GM23338 (cell line): ENCODE measurements around the gene STARD13. TPM values are rescaled to one million over a fixed set of nuclear protein-coding genes. Genes with fewer than 3 reads are reported as not detected.

ENCODE experiments used
- ATAC-seq: fragments of 200-7000 bp; cut with Tn5 transposase; 3 replicates; pipeline ENCODE4 v1.9.1; 2020
- DNase-seq: peaks from one replicate; pipeline ENCODE4 v3.0.0-alpha.2; 2015; ENCODE audit warnings: low spot score
- H2AFZ ChIP-seq: fragments of 200-600 bp; sonication (generic); 2 replicates; pipeline ENCODE4 v1.8.0; 2016; ENCODE audit warnings: antibody characterized with exemption, mild to moderate bottlenecking, moderate library complexity
- H3F3A ChIP-seq: fragments of 200-600 bp; sonication (generic); replicated peaks from 2 replicates; pipeline ENCODE4 v1.8.0; 2017; ENCODE audit warnings: antibody characterized with exemption, mixed run types, low read depth
- H3K27ac ChIP-seq: fragments of 200-600 bp; sonication (generic); 2 replicates; pipeline ENCODE4 v1.6.1; 2016; ENCODE audit warnings: low read depth
- H3K27me3 ChIP-seq: fragments of 200-600 bp; sonication (generic); 2 replicates; pipeline ENCODE4 v1.8.0; 2016; ENCODE audit warnings: mild to moderate bottlenecking, mixed run types, moderate library complexity; ENCODE audit not compliant: insufficient read depth
- H3K36me3 ChIP-seq: fragments of 200-600 bp; sonication (generic); 2 replicates; pipeline ENCODE4 v1.8.0; 2016; ENCODE audit warnings: mild to moderate bottlenecking; ENCODE audit not compliant: insufficient read depth
- H3K4me1 ChIP-seq: fragments of 200-600 bp; sonication (generic); 2 replicates; pipeline ENCODE4 v1.8.0; 2016; ENCODE audit warnings: mild to moderate bottlenecking, moderate library complexity; ENCODE audit not compliant: insufficient read depth
- H3K4me2 ChIP-seq: fragments of 200-600 bp; sonication (generic); 2 replicates; pipeline ENCODE4 v1.7.1; 2017; ENCODE audit warnings: mixed run types
- H3K4me3 ChIP-seq: fragments of 200-600 bp; sonication (generic); 2 replicates; pipeline ENCODE4 v1.6.1; 2016; ENCODE audit warnings: mixed run types
- H3K79me2 ChIP-seq: fragments of 200-600 bp; sonication (generic); replicated peaks from 2 replicates; pipeline ENCODE4 v1.8.0; 2017; ENCODE audit warnings: mild to moderate bottlenecking; ENCODE audit not compliant: insufficient read depth
- H3K9me2 ChIP-seq: fragments of 200-600 bp; sonication (generic); 2 replicates; pipeline ENCODE4 v1.8.0; 2017; ENCODE audit not compliant: insufficient read depth
- H4K20me1 ChIP-seq: fragments of 200-600 bp; sonication (generic); replicated peaks from 2 replicates; pipeline ENCODE4 v1.8.0; 2017; ENCODE audit warnings: mild to moderate bottlenecking; ENCODE audit not compliant: insufficient read depth
- H3K27ac Mint-ChIP-seq: 2 replicates; pipeline ENCODE4 v1.8.0; 2020; ENCODE audit warnings: inconsistent platforms, mild to moderate bottlenecking, moderate library complexity, mixed read lengths
- H3K27me3 Mint-ChIP-seq: 3 replicates; pipeline ENCODE4 v1.8.0; 2022; ENCODE audit warnings: low read depth, mild to moderate bottlenecking, moderate library complexity, mixed read lengths, inconsistent platforms; ENCODE audit not compliant: insufficient read depth, poor library complexity
- H3K36me3 Mint-ChIP-seq: 3 replicates; pipeline ENCODE4 v1.8.0; 2021; ENCODE audit warnings: low read depth, mild to moderate bottlenecking, inconsistent platforms, moderate library complexity, mixed read lengths
- H3K4me1 Mint-ChIP-seq: 3 replicates; pipeline ENCODE4 v1.8.0; 2020; ENCODE audit warnings: mild to moderate bottlenecking, inconsistent platforms, mixed read lengths
- H3K4me3 Mint-ChIP-seq: 3 replicates; pipeline ENCODE4 v1.8.0; 2021; ENCODE audit warnings: moderate library complexity, mild to moderate bottlenecking, inconsistent platforms, mixed read lengths
- H3K9me3 Mint-ChIP-seq: 3 replicates; pipeline ENCODE4 v1.8.0; 2020; ENCODE audit warnings: moderate library complexity, mild to moderate bottlenecking, inconsistent platforms, mixed read lengths
- CREB1 ChIP-seq: fragments of 250-450 bp; sonication (Bioruptor Pico); IDR thresholded peaks from 2 replicates; pipeline ENCODE4 v1.5.0; 2020; ENCODE audit warnings: low read depth, mild to moderate bottlenecking, moderate library complexity
- CTCF ChIP-seq, 2 experiments: fragments of 200-600 bp in 1 of 2; sonication (generic) in 1 of 2; conservative IDR thresholded peaks; 2 replicates each; pipeline versions ENCODE4 v1.5.1 to v1.6.1; 2016 to 2017; ENCODE audit warnings: antibody characterized with exemption in 2 of 2, low read depth in 2 of 2, mild to moderate bottlenecking in 2 of 2, moderate library complexity in 1 of 2
- ETS1 ChIP-seq: IDR thresholded peaks from 2 replicates; pipeline ENCODE4 v1.6.1; 2016; ENCODE audit warnings: antibody characterized with exemption
- EZH2 ChIP-seq: fragments of 200-600 bp; sonication (generic); IDR thresholded peaks from one replicate; pipeline ENCODE4 v1.8.0; 2017; ENCODE audit warnings: antibody characterized with exemption, mild to moderate bottlenecking, low read depth; ENCODE audit not compliant: unreplicated experiment
- EZH2phosphoT487 ChIP-seq: fragments of 200-600 bp; sonication (generic); IDR thresholded peaks from one replicate; pipeline ENCODE4 v1.8.1; 2018; ENCODE audit warnings: antibody characterized with exemption; ENCODE audit not compliant: unreplicated experiment
- JUNB ChIP-seq: IDR thresholded peaks from one replicate; pipeline ENCODE4 v1.6.1; 2016; ENCODE audit warnings: antibody characterized with exemption; ENCODE audit not compliant: unreplicated experiment
- NANOG ChIP-seq: IDR thresholded peaks from 2 replicates; pipeline ENCODE4 v1.6.1; 2016; ENCODE audit warnings: antibody characterized with exemption, borderline replicate concordance
- POLR2AphosphoS5 ChIP-seq: IDR thresholded peaks from 2 replicates; pipeline ENCODE4 v1.6.1; 2016; ENCODE audit warnings: antibody characterized with exemption, low read depth
- REST ChIP-seq: IDR thresholded peaks from one replicate; pipeline ENCODE4 v1.6.1; 2018; ENCODE audit warnings: antibody characterized with exemption; ENCODE audit not compliant: unreplicated experiment
- STAT1 ChIP-seq: IDR thresholded peaks from one replicate; pipeline ENCODE4 v1.6.1; 2016; ENCODE audit warnings: antibody characterized with exemption; ENCODE audit not compliant: unreplicated experiment
- ZNF114 ChIP-seq: fragments of 250-450 bp; sonication (Bioruptor Pico); IDR thresholded peaks from 2 replicates; pipeline ENCODE4 v1.5.0; 2020; ENCODE audit warnings: mild to moderate bottlenecking, moderate library complexity
- ZNF331 ChIP-seq: fragments of 250-450 bp; sonication (Bioruptor Pico); IDR thresholded peaks from 2 replicates; pipeline ENCODE4 v1.5.0; 2020; ENCODE audit warnings: low read depth, mild to moderate bottlenecking, moderate library complexity
- ZNF462 ChIP-seq: fragments of 250-450 bp; sonication (Bioruptor Pico); IDR thresholded peaks from 2 replicates; pipeline ENCODE4 v1.5.0; 2020; ENCODE audit warnings: mild to moderate bottlenecking, moderate library complexity
- polyA plus RNA-seq: library from polyadenylated mRNA; unstranded; fragments of >200 nt; fragmentation: Nextera tagmentation; extraction: Ambion mirVana; gene quantifications from 2 replicates; pipeline ENCODE4 v1.2.1, GENCODE V29; 2016
- total RNA-seq: library from RNA; depleted of rRNA; stranded (reverse); fragments of >200 nt; shearing (Covaris generic); gene quantifications from 2 replicates; pipeline ENCODE4 v1.2.3, GENCODE V29; 2014

Gene STARD13
- total and polyA plus RNA-seq, 2 experiments from 2014 or later = 3.2 to 5.2 TPM

- Mint-ChIP-seq H3K9me3 (no peaks in the 10 kb centered on the region; the same call in 2 of the 3 replicates), H3K36me3 (no peaks in the 10 kb centered on the region), H3K27me3 (no peaks in the 10 kb centered on the region), H3K27ac (no peak overlapping the region), H3K4me1 (no peaks in the 10 kb centered on the region; the same call in 2 of the 3 replicates), H3K4me3 (no peak overlapping the region)
- TF ChIP-seq NANOG (no peak), EZH2 (no peak), REST (no peak), EZH2phosphoT487 (no peak), STAT1 (no peak), ZNF114 (no peak), CREB1 (CRISPR knock-in tag) (no peak), ZNF331 (CRISPR knock-in tag) (no peak), CTCF (conservative IDR thresholded peaks at IDR 0.05; ENCODE audit: low read depth in 2 of 2) (no peak), POLR2AphosphoS5 (no peak), ZNF462 (CRISPR knock-in tag) (no peak), ETS1 (no peak), JUNB (no peak)
- Histone ChIP-seq H3K36me3 (no peaks in the 10 kb centered on the region), H3K27ac (no peak overlapping the region), H3K27me3 (no peaks in the 10 kb centered on the region), H2AFZ (no peak overlapping the region), H3K4me2 (no peak overlapping the region), H3K9me2 (peaks cover 6% of the 10 kb centered on the region; the same call in 1 of the 2 replicates), H3K4me3 (no peak overlapping the region), H3K79me2 (no peaks in the 10 kb centered on the region), H4K20me1 (no peaks in the 10 kb centered on the region), H3F3A (no peaks in the 10 kb centered on the region), H3K4me1 (no peaks in the 10 kb centered on the region)
- ATAC-seq (no peak), DNase-seq (no peak)
These were observed 183.7 kb downstream of the STARD13 start for GRCh38 chr13:33101835-33102234.
